Effector memory CD8-positive, alpha-beta T cell (primary cell): Measurements from ENCODE around the gene ZDHHC13.

ENCODE experiments used
- ATAC-seq: fragments of 150-1000 bp; cut with Tn5 transposase; replicated peaks from 2 replicates; pipeline ENCODE4 v1.10.0; 2021; ENCODE audit warnings: mild to moderate bottlenecking, moderate library complexity
- DNase-seq, 3 experiments: peaks; one replicate each; pipeline ENCODE4 v3.0.0; 2021
- H3K27ac Mint-ChIP-seq, 2 donors: one replicate each; pipeline ENCODE4 v1.8.0; 2022; ENCODE audit warnings: mild to moderate bottlenecking in 2 of 2, mixed read lengths in 2 of 2, moderate library complexity in 2 of 2
- H3K27me3 Mint-ChIP-seq, 2 donors: one replicate each; pipeline ENCODE4 v1.8.0; 2022; ENCODE audit warnings: mixed read lengths in 2 of 2
- H3K36me3 Mint-ChIP-seq: one replicate; pipeline ENCODE4 v1.8.0; 2022; ENCODE audit warnings: mild to moderate bottlenecking, moderate library complexity, mixed read lengths; ENCODE audit not compliant: insufficient read depth
- H3K4me1 Mint-ChIP-seq, 2 donors: one replicate each; pipeline ENCODE4 v1.8.0; 2022; ENCODE audit warnings: low read depth in 2 of 2, mixed read lengths in 2 of 2
- H3K4me3 Mint-ChIP-seq, 2 donors: one replicate each; pipeline ENCODE4 v1.8.0; 2022; ENCODE audit warnings: mild to moderate bottlenecking in 2 of 2, mixed read lengths in 2 of 2, moderate library complexity in 2 of 2
- H3K9me3 Mint-ChIP-seq, 2 donors: one replicate each; pipeline ENCODE4 v1.8.0; 2022; ENCODE audit warnings: mixed read lengths in 2 of 2

ZDHHC13 gene

GRCh38 chr11:19162951-19163505 lies 46.1 kb downstream of the ZDHHC13 start:
- Mint-ChIP-seq H3K9me3 (no peaks in the 10 kb centered on the region), H3K27ac (peak overlapping the region in 1 of 2 donors; percentile 62), H3K4me1 (peaks cover 0 to 1% of the 10 kb centered on the region in 2 donors), H3K27me3 (no peaks in the 10 kb centered on the region), H3K4me3 (no peak overlapping the region), H3K36me3 (peaks cover 33% of the 10 kb centered on the region)
- no peak for DNase-seq
- ATAC-seq: no peak

- peaks cover 0 to 1% of the 10 kb centered on the region in 2 donors for H3K4me1 Mint-ChIP-seq
- H3K36me3 Mint-ChIP-seq: peaks cover 33% of the 10 kb centered on the region
- no peak overlapping the region for H3K4me3 Mint-ChIP-seq
- H3K9me3 Mint-ChIP-seq: no peaks in the 10 kb centered on the region
- DNase-seq: no peak
- no peak overlapping the region for H3K27ac Mint-ChIP-seq
- H3K27me3 Mint-ChIP-seq: no peaks in the 10 kb centered on the region
- no peak for ATAC-seq
These were observed 46.6 kb downstream of the ZDHHC13 start for GRCh38 chr11:19163617-19164016.

DNA sequence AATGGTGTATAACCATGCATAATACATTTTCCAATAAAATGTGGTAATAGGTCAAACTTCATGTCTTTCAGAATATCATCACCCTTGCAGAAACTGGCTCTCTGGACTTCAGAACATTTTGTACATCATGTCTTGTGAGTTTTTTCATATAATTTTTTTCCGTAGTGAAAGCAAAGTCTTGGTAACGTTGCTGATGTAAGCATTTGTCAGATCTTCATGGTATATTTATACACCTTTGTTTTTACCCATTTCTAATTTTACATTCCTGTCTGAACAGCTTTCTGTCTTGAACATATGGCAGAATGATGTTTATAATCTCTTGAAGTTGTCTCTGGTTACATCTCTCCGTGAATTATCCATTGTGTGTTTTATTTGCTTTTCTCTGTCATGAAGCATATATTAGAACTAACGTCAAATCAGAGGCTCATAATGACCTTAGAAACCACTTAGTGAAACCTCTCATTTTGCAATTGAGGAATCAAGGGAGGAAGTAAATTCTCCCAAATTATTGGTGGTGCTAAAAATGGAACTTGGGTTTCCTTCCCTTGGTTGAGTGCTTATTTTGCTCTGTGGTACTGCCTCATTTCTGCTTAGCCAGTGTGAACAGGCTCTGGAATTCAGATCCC lies 47.4 kb downstream of the ZDHHC13 start:
- Mint-ChIP-seq H3K4me1 (peaks cover 0 to 1% of the 10 kb centered on the region in 2 donors), H3K9me3 (no peaks in the 10 kb centered on the region), H3K27me3 (no peaks in the 10 kb centered on the region), H3K27ac (no peak overlapping the region), H3K36me3 (peaks cover 28% of the 10 kb centered on the region), H3K4me3 (no peak overlapping the region)
- ATAC-seq: no peak
- DNase-seq: no peak

- ATAC-seq: no peak
- H3K36me3 Mint-ChIP-seq: peaks cover 23% of the 10 kb centered on the region
- H3K27me3 Mint-ChIP-seq: no peaks in the 10 kb centered on the region
These were observed 47.9 kb downstream of the ZDHHC13 start for GRCh38 chr11:19164881-19165280.

DNA sequence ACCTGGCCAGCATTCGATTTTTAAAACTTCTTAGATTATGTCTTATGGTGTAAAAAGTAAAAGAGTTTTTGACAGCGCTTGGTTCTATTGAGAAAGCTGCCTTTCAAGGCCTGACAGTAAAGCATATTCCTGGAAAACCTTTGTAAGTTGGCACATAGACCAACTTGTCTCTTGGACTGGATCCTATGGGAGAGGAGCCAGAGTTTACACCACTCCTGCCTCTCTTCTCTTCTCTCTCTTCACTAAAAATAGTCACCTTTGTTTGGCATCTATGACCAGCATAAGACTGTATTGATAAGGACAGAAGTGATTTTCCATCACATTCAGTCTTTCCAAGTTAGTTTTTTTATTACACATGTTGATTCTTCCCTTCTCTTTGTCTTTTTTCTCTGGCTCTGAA lies 51.1 kb downstream of the ZDHHC13 start:
- ATAC-seq (no peak), DNase-seq (no peak)
- Mint-ChIP-seq H3K9me3 (no peaks in the 10 kb centered on the region), H3K4me3 (no peak overlapping the region), H3K27me3 (no peaks in the 10 kb centered on the region), H3K36me3 (peaks cover 31% of the 10 kb centered on the region), H3K4me1 (no peaks in the 10 kb centered on the region), H3K27ac (no peak overlapping the region)

More at GRCh38 chr11:19164881-19165280, 47.9 kb downstream of the ZDHHC13 start:
- H3K27ac Mint-ChIP-seq: no peak overlapping the region
- no peak overlapping the region for H3K4me3 Mint-ChIP-seq
- DNase-seq: no peak
- H3K9me3 Mint-ChIP-seq: no peaks in the 10 kb centered on the region
- H3K4me1 Mint-ChIP-seq: peaks cover 0 to 1% of the 10 kb centered on the region in 2 donors

DNA sequence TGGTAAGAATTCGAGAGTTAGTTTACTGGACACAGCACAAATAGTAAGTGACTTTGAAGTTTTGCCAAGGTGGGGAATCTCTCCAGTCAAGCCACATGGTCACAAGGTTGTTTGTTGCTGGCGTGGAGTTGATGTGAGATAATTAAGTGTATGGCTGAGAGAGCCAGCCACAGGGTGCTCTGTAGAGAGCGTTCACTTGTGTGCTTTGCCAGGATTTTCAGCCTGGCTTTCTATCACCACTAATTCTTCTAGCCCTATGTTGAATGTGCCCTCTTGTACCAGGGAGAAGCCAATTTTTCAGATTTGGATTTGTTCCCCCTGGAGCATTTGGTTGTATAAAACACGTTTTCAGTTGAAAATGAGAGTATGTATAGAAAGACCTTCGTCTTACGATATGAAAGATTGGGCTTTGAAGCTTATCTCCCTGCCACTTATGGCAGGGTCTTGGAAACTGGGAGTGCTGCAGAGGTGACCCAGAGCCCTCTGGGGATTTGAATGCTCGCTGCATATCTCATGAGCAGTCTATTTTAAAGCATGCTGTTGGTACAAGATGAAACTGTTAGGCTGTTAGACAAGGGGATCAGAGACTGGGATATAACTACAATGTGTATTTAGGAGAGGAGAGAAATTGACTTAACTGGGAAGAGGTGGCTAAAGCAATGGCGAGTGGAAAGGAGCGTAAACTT lies 56.2 kb downstream of the ZDHHC13 start:
- H3K4me1 Mint-ChIP-seq: no peaks in the 10 kb centered on the region

GRCh38 chr11:19173964-19174638 lies 57.1 kb downstream of the ZDHHC13 start:
- Mint-ChIP-seq H3K9me3 (no peaks in the 10 kb centered on the region), H3K27ac (no peak overlapping the region), H3K4me3 (no peak overlapping the region), H3K4me1 (no peaks in the 10 kb centered on the region), H3K27me3 (no peaks in the 10 kb centered on the region), H3K36me3 (peaks cover 33% of the 10 kb centered on the region)
- no peak for ATAC-seq
- no peak for DNase-seq

More for the DNA sequence above, 56.2 kb downstream of the ZDHHC13 start:
- Mint-ChIP-seq H3K27ac (no peak overlapping the region), H3K27me3 (no peaks in the 10 kb centered on the region), H3K9me3 (no peaks in the 10 kb centered on the region), H3K36me3 (peaks cover 33% of the 10 kb centered on the region), H3K4me3 (no peak overlapping the region)
- ATAC-seq (no peak), DNase-seq (no peak)

DNA sequence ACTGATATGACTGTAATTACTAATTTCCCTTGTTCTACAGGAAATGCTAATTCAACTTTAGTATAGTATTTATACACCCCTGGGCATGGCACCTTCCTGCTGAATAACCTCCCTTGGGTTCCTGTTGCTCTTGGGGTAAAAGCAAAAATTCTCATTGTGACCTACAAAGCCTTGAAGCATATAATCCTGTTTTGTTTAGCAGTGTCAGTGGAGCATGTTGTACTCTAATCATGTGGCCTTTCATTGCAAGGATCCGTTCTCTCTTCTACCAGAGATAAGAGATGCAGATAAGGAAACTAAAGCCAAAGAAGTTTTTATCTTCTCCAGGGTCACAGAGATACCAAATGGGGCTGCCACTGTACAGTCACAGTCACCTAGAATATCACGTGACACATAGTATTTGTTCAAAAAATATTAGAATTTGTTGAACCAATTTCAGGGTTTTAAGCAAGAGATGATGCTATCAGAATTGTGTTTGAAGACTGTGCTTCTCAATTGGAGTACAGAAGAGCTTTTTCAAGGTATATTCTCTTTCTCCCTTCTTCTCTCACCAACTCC lies 59.7 kb downstream of the ZDHHC13 start:
- no peaks in the 10 kb centered on the region for H3K4me1 Mint-ChIP-seq
- no peaks in the 10 kb centered on the region for H3K9me3 Mint-ChIP-seq
- no peak overlapping the region for H3K4me3 Mint-ChIP-seq
- H3K36me3 Mint-ChIP-seq: peaks cover 23% of the 10 kb centered on the region
- H3K27me3 Mint-ChIP-seq: no peaks in the 10 kb centered on the region
- DNase-seq: no peak
- H3K27ac Mint-ChIP-seq: no peak overlapping the region
- ATAC-seq: no peak

GRCh38 chr11:19181531-19182261 lies 64.7 kb downstream of the ZDHHC13 start:
- Mint-ChIP-seq H3K36me3 (no peaks in the 10 kb centered on the region), H3K4me1 (no peaks in the 10 kb centered on the region), H3K27ac (no peak overlapping the region), H3K4me3 (no peak overlapping the region), H3K27me3 (no peaks in the 10 kb centered on the region), H3K9me3 (no peaks in the 10 kb centered on the region)
- DNase-seq (no peak), ATAC-seq (no peak)

- Mint-ChIP-seq H3K27ac (no peak overlapping the region), H3K27me3 (no peaks in the 10 kb centered on the region), H3K9me3 (no peaks in the 10 kb centered on the region), H3K4me3 (no peak overlapping the region), H3K36me3 (no peaks in the 10 kb centered on the region), H3K4me1 (no peaks in the 10 kb centered on the region)
- no peak for DNase-seq
- ATAC-seq: no peak
These were observed 66.7 kb downstream of the ZDHHC13 start for GRCh38 chr11:19183646-19184045.

- Mint-ChIP-seq H3K27me3 (no peaks in the 10 kb centered on the region), H3K4me1 (no peaks in the 10 kb centered on the region), H3K4me3 (no peak overlapping the region), H3K36me3 (no peaks in the 10 kb centered on the region), H3K9me3 (no peaks in the 10 kb centered on the region), H3K27ac (no peak overlapping the region)
- no peak for ATAC-seq
- no peak for DNase-seq
These were observed 68.1 kb downstream of the ZDHHC13 start for GRCh38 chr11:19185036-19185435.

DNA sequence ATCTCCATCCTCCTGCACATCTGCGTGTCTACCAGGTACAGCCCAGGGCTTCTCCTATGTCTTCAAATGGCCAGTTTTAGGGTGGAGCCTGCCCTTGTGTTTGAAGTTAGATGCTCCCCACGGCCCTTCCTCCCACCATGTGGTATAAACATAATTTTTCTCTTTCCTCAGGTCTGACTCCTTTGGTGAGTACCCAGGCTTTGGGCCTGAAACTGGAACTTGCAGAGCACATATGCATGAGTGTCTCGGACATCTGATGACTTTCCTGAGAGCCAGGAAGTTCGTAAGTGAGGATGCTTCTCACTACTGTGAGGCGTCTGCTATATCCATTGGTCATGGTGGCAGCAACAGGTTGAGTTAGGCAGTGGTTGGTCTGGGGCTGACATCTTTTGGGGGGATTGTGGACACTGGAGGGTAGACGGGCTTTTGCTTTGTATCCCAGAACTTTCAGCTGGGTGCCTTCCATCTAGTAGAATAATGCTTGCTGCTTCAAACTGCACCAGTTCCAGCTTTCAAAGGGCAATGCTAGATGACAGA lies 68.6 kb downstream of the ZDHHC13 start:
- H3K27me3 Mint-ChIP-seq: no peaks in the 10 kb centered on the region
- H3K4me3 Mint-ChIP-seq: no peak overlapping the region
- no peaks in the 10 kb centered on the region for H3K4me1 Mint-ChIP-seq
- no peaks in the 10 kb centered on the region for H3K9me3 Mint-ChIP-seq
- no peak overlapping the region for H3K27ac Mint-ChIP-seq
- DNase-seq: no peak
- no peaks in the 10 kb centered on the region for H3K36me3 Mint-ChIP-seq
- no peak for ATAC-seq
